Gastrocnemius medialis (tissue), 4 donors: Measurements from ENCODE around the gene MAGEA8. TPM values are rescaled to one million over a fixed set of nuclear protein-coding genes. Genes with fewer than 3 reads are reported as not detected.
"Not testable (repeated sequence)": the region's sequence is repeated elsewhere in the genome, so short reads cannot be mapped to it uniquely, and the experiment has no call there.

ENCODE experiments used
- ATAC-seq, 2 donors: fragments of 150-250 bp; one replicate each; pipeline ENCODE4 v1.9.1; 2016
- DNase-seq, 2 donors: peaks; one replicate each; pipeline ENCODE4 v3.0.0-alpha.2; 2019
- H3K27ac ChIP-seq, 4 donors: fragments of 200-600 bp; sonication (generic); 1 replicate in 1 of 4; 2 replicates in 3 of 4; pipeline ENCODE4 v1.5.1; 2016 to 2018; ENCODE audit warnings: mild to moderate bottlenecking in 2 of 4, moderate library complexity in 1 of 4
- H3K27me3 ChIP-seq, 3 donors: fragments of 200-600 bp; sonication (generic) in 2 of 3; 1 replicate in 1 of 3; 2 replicates in 2 of 3; pipeline versions ENCODE4 v1.5.1 to v1.6.0; 2016 to 2019; ENCODE audit warnings: mild to moderate bottlenecking in 1 of 3, moderate library complexity in 1 of 3
- H3K36me3 ChIP-seq, 2 donors: fragments of 200-600 bp; sonication (generic) in 1 of 2; one replicate each; pipeline ENCODE4 v1.5.1; 2017 to 2018
- H3K4me1 ChIP-seq, 2 donors: fragments of 200-600 bp; sonication (generic) in 1 of 2; one replicate each; pipeline ENCODE4 v1.5.1; 2016 to 2017; ENCODE audit warnings: mild to moderate bottlenecking in 2 of 2
- H3K4me3 ChIP-seq, 4 donors: fragments of 200-600 bp; sonication (generic) in 3 of 4; 1 replicate in 1 of 4; 2 replicates in 3 of 4; pipeline ENCODE4 v1.5.1; 2016 to 2019; ENCODE audit warnings: mild to moderate bottlenecking in 2 of 4
- H3K9me3 ChIP-seq, 3 donors: fragments of 200-600 bp; sonication (generic) in 2 of 3; 1 replicate in 1 of 3; 2 replicates in 2 of 3; pipeline ENCODE4 v1.5.1; 2016 to 2019
- in situ Hi-C, 4 donors: fragments of 200-750 bp; cut with MboI; loops; one replicate each; pipeline versions ENCODE4 v1.15.0 to v1.8.0; 2017; ENCODE audit warnings: low sequenced_read_pairs in 4 of 4
- intact Hi-C: fragments of 100-400 bp; cut with DNase I; formaldehyde crosslinking; loops from one replicate; pipeline ENCODE4 v1.15.1; 2023; ENCODE audit warnings: low total_unique reads
- total RNA-seq, 4 donors: library from RNA; depleted of rRNA; stranded (reverse); fragments of >200 nt; gene quantifications; one replicate each; pipeline versions ENCODE4 v1.1.0 to v1.2.3, GENCODE V29; 2016

MAGEA8 gene
- total RNA-seq, 4 donors from 2014 or later, result not detected

- H3K9me3 ChIP-seq, H3K27me3 ChIP-seq, intact Hi-C loops, in situ Hi-C loops, ATAC-seq, H3K36me3 ChIP-seq, H3K4me3 ChIP-seq, H3K27ac ChIP-seq, H3K4me1 ChIP-seq, DNase-seq: not testable (repeated sequence)
Measured at GRCh38 chrX:149927964-149928258, 46.9 kb downstream of the MAGEA8 start.

DNA sequence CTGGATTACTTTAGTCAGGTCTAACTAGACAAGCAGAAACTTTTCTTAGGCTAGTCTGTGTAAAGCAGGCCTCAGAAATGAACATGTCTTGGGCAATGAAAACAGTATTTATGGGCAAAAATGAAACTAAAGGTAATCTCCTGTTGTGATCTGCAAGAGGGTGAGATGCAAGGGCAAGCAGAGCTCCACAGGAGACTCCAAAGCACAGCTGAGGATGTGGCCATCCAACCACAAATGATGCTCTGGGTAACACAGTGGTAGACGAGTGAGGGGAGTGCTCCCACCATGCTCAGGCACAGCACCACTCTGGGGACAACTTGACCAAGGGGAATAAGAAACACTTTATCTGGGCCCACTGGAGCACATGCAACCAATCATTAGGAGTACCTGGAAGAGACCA, 47.7 kb downstream of the MAGEA8 start:
- H3K4me1 ChIP-seq, H3K27ac ChIP-seq, H3K36me3 ChIP-seq, in situ Hi-C loops, intact Hi-C loops, H3K9me3 ChIP-seq, DNase-seq, H3K27me3 ChIP-seq, ATAC-seq, H3K4me3 ChIP-seq: not testable (repeated sequence)

GRCh38 chrX:149929400-149929799, 48.4 kb downstream of the MAGEA8 start, which contains the start of gene HSFX4:
TSS of gene HSFX4 (plus strand) at chrX:149929573. CDS start at chrX:149929645, 72 bp downstream.
- intact Hi-C loops, H3K9me3 ChIP-seq, H3K4me3 ChIP-seq, DNase-seq, H3K36me3 ChIP-seq, H3K27me3 ChIP-seq, H3K27ac ChIP-seq, in situ Hi-C loops, H3K4me1 ChIP-seq, ATAC-seq: not testable (repeated sequence)

- H3K36me3 ChIP-seq, in situ Hi-C loops, H3K9me3 ChIP-seq, H3K27ac ChIP-seq, H3K4me3 ChIP-seq, H3K4me1 ChIP-seq, H3K27me3 ChIP-seq, ATAC-seq, DNase-seq: not testable (repeated sequence)
- intact Hi-C loops, result loop anchor here (10.0 kb wide), 1 partner anchor 433 kb away; the partner anchor contains the start of gene MAMLD1
Measured at GRCh38 chrX:149931355-149931754, 50.4 kb downstream of the MAGEA8 start.

- in situ Hi-C loops, H3K27ac ChIP-seq, H3K27me3 ChIP-seq, DNase-seq, H3K36me3 ChIP-seq, ATAC-seq, H3K4me1 ChIP-seq, H3K4me3 ChIP-seq, H3K9me3 ChIP-seq: not testable (repeated sequence)
- intact Hi-C loops, result loop anchor here (10.0 kb wide), 1 partner anchor 433 kb away; the partner anchor contains the start of gene MAMLD1
Measured at GRCh38 chrX:149932150-149932549, 51.2 kb downstream of the MAGEA8 start.

- H3K36me3 ChIP-seq, in situ Hi-C loops, H3K27ac ChIP-seq, H3K4me1 ChIP-seq, H3K27me3 ChIP-seq, H3K4me3 ChIP-seq, ATAC-seq, H3K9me3 ChIP-seq, DNase-seq: not testable (repeated sequence)
- intact Hi-C loops, result loop anchor here (10.0 kb wide), 1 partner anchor 432 kb away; the partner anchor contains the start of gene MAMLD1
Measured at GRCh38 chrX:149932970-149933369, 52.0 kb downstream of the MAGEA8 start.

- H3K4me3 ChIP-seq, DNase-seq, H3K27ac ChIP-seq, H3K9me3 ChIP-seq, H3K4me1 ChIP-seq, H3K27me3 ChIP-seq, ATAC-seq, H3K36me3 ChIP-seq, in situ Hi-C loops: not testable (repeated sequence)
- intact Hi-C loops, result loop anchor here (10.0 kb wide), 1 partner anchor 431 kb away; the partner anchor contains the start of gene MAMLD1
Measured at GRCh38 chrX:149933547-149933946, 52.6 kb downstream of the MAGEA8 start.

Other genes starting within 250 kb of the MAGEA8 start
- gene TMEM185A, start 249.4 kb upstream of the MAGEA8 start, total RNA-seq, result 1 to 10 TPM; 4.4 to 8.5 (median 7.7) TPM
- gene MAGEA11, start 169.1 kb upstream of the MAGEA8 start, total RNA-seq, result not detected
- under 1 TPM in 2 of 4 donors, not detected in 2; 0.42 to 0.46 TPM for gene HSFX1, start 107.1 kb upstream of the MAGEA8 start, total RNA-seq
- not detected for gene MAGEA9, start 99.3 kb upstream of the MAGEA8 start, total RNA-seq
- not detected for gene HSFX4, start 48.4 kb downstream of the MAGEA8 start, total RNA-seq
- gene EOLA2, start 57.3 kb downstream of the MAGEA8 start, total RNA-seq, result 10 to 100 TPM in 3 of 4 donors, 1 to 10 TPM in 1; 7.2 to 17.1 (median 11.0) TPM